HEK293 (cell line): ENCODE measurements around the gene USP46.
A peak's percentile ranks its signal among the peaks of the same experiment; 100 is the strongest.

Experiments used
- CTCF ChIA-PET: fragments of 350-600 bp; formaldehyde crosslinking; extraction: SDS; loops from one replicate; lab custom pipeline; 2021; ENCODE audit warnings: antibody characterized with exemption; lab: Yijun Ruan, JAX
- POLR2A ChIA-PET: fragments of 300-600 bp; formaldehyde crosslinking; extraction: SDS; loops from one replicate; lab custom pipeline; 2020; ENCODE audit warnings: antibody characterized with exemption, inconsistent platforms; lab: Yijun Ruan, JAX
- H3K27ac ChIP-seq: fragments of 200-500 bp; sonication (Bioruptor generic); 2 replicates; pipeline ENCODE4 v1.5.1; 2014; ENCODE audit warnings: low read depth, low read length, control low read depth, inconsistent platforms; ENCODE audit errors: extremely low read depth
- H3K36me3 ChIP-seq, 2 experiments: fragments of 200-500 bp in 1 of 2; sonication (Bioruptor generic) in 1 of 2; 1 replicate in 1 of 2; 2 replicates in 1 of 2; pipeline ENCODE4 v1.5.1; 2014 to 2017; ENCODE audit warnings: inconsistent platforms in 2 of 2, low read length in 2 of 2; ENCODE audit not compliant: control insufficient read depth in 2 of 2, insufficient read depth in 1 of 2
- H3K4me1 ChIP-seq: fragments of 200-500 bp; sonication (Bioruptor generic); 2 replicates; pipeline ENCODE4 v1.5.1; 2014; ENCODE audit warnings: mild to moderate bottlenecking, low read length, inconsistent platforms; ENCODE audit not compliant: control insufficient read depth, insufficient read depth
- H3K4me3 ChIP-seq: 2 replicates; pipeline ENCODE4 v1.5.1; 2011; ENCODE audit warnings: low read depth, mild to moderate bottlenecking, control low read depth, low read length, moderate library complexity
- H3K9me3 ChIP-seq: fragments of 200-500 bp; sonication (Bioruptor generic); 2 replicates; pipeline ENCODE4 v1.5.1; 2014; ENCODE audit warnings: low read depth, low read length, inconsistent platforms; ENCODE audit not compliant: control insufficient read depth, insufficient read depth
- BCL6B ChIP-seq: fragments of 450-650 bp; formaldehyde crosslinking; IDR thresholded peaks from 2 replicates; pipeline ENCODE4 v1.5.1; 2017; ENCODE audit warnings: missing biosample characterization, missing genetic modification characterization
- TRIM28 ChIP-seq: IDR thresholded peaks from 2 replicates; pipeline ENCODE4 v1.6.1; 2011; ENCODE audit warnings: low read length, control low read depth, borderline replicate concordance
- ZBTB1 ChIP-seq: fragments of 450-650 bp; formaldehyde crosslinking; IDR thresholded peaks from 2 replicates; pipeline ENCODE4 v1.5.1; 2016; ENCODE audit warnings: missing biosample characterization, missing genetic modification characterization
- ZBTB8A ChIP-seq: fragments of 450-650 bp; formaldehyde crosslinking; IDR thresholded peaks from 2 replicates; pipeline ENCODE4 v1.5.1; 2016; ENCODE audit warnings: missing biosample characterization, missing genetic modification characterization
- ZFHX2 ChIP-seq: fragments of 450-650 bp; formaldehyde crosslinking; conservative IDR thresholded peaks from 2 replicates; pipeline ENCODE4 v1.5.1; 2016; ENCODE audit warnings: missing biosample characterization, missing genetic modification characterization
- ZFP69B ChIP-seq: fragments of 450-650 bp; formaldehyde crosslinking; IDR thresholded peaks from 2 replicates; pipeline ENCODE4 v1.5.1; 2016; ENCODE audit warnings: missing biosample characterization, missing genetic modification characterization
- ZNF140 ChIP-seq: fragments of 450-650 bp; formaldehyde crosslinking; IDR thresholded peaks from 2 replicates; pipeline ENCODE4 v1.5.1; 2016; ENCODE audit warnings: missing biosample characterization, missing genetic modification characterization
- ZNF16 ChIP-seq: fragments of 450-650 bp; formaldehyde crosslinking; IDR thresholded peaks from 2 replicates; pipeline ENCODE4 v1.5.1; 2016; ENCODE audit warnings: low read depth, missing biosample characterization, missing genetic modification characterization
- ZNF394 ChIP-seq: fragments of 450-650 bp; formaldehyde crosslinking; IDR thresholded peaks from 2 replicates; pipeline ENCODE4 v1.5.1; 2016; ENCODE audit warnings: missing biosample characterization, missing genetic modification characterization, mild to moderate bottlenecking, moderate library complexity, borderline replicate concordance
- ZNF398 ChIP-seq: fragments of 450-650 bp; formaldehyde crosslinking; IDR thresholded peaks from 2 replicates; pipeline ENCODE4 v1.5.1; 2017; ENCODE audit warnings: missing biosample characterization, missing genetic modification characterization
- ZNF623 ChIP-seq: fragments of 450-650 bp; formaldehyde crosslinking; IDR thresholded peaks from 2 replicates; pipeline ENCODE4 v1.5.1; 2016; ENCODE audit warnings: missing biosample characterization, missing genetic modification characterization
- ZNF654 ChIP-seq: fragments of 450-650 bp; formaldehyde crosslinking; IDR thresholded peaks from 2 replicates; pipeline ENCODE4 v1.5.1; 2016; ENCODE audit warnings: low read depth, missing biosample characterization, missing genetic modification characterization
- ZNF747 ChIP-seq: fragments of 450-650 bp; formaldehyde crosslinking; IDR thresholded peaks from 2 replicates; pipeline ENCODE4 v1.5.1; 2016; ENCODE audit warnings: missing biosample characterization, missing genetic modification characterization

USP46 gene

GRCh38 chr4:52625216-52625615, 33.9 kb downstream of the USP46 start:
- POLR2A ChIA-PET, result no interaction called here

GRCh38 chr4:52622564-52622963, 36.5 kb downstream of the USP46 start:
- TF ChIP-seq ZBTB1 (tag by site-specific recombination) (no peak), ZNF623 (tag by site-specific recombination) (peak; percentile 41; the same call in 1 of the 2 replicates)
- POLR2A ChIA-PET, result no interaction called here
- H3K4me1 ChIP-seq, result peaks cover 2% of the 10 kb centered on the region; the same call in 1 of the 2 replicates
- CTCF ChIA-PET, result no interaction called here
- no peak overlapping the region for H3K4me3 ChIP-seq
- no peaks in the 10 kb centered on the region for H3K9me3 ChIP-seq
- H3K27ac ChIP-seq, result no peak overlapping the region
- peaks cover 0 to 16% of the 10 kb centered on the region in 2 experiments; a peak in 1 of 3 replicates for H3K36me3 ChIP-seq

More at GRCh38 chr4:52625216-52625615, 33.9 kb downstream of the USP46 start:
- peaks cover 0 to 26% of the 10 kb centered on the region in 2 experiments; a peak in 1 of 3 replicates for H3K36me3 ChIP-seq
- H3K4me1 ChIP-seq, result no peaks in the 10 kb centered on the region
- H3K9me3 ChIP-seq, result no peaks in the 10 kb centered on the region
- no peak overlapping the region for H3K4me3 ChIP-seq
- no peak overlapping the region for H3K27ac ChIP-seq
- TF ChIP-seq ZNF394 (tag by site-specific recombination), result no peak
- no peak for TF ChIP-seq ZFP69B (tag by site-specific recombination)
- TF ChIP-seq ZNF654 (tag by site-specific recombination), result no peak
- TF ChIP-seq ZNF16 (tag by site-specific recombination), result no peak
- no peak for TF ChIP-seq ZFHX2 (tag by site-specific recombination)
- TF ChIP-seq ZNF747 (tag by site-specific recombination), result no peak
- TF ChIP-seq ZNF398 (tag by site-specific recombination), result no peak
- CTCF ChIA-PET, result no interaction called here

GRCh38 chr4:52621567-52621966, 37.5 kb downstream of the USP46 start:
- CTCF ChIA-PET, result interaction anchor here (0.5 kb wide), 1 partner anchor 989 kb away, joined by 3 read pairs; no protein-coding TSS in a partner anchor
- no peak for TF ChIP-seq TRIM28
- TF ChIP-seq ZNF140, result peak; percentile 93
- Histone ChIP-seq H3K4me1 (peaks cover 2% of the 10 kb centered on the region; the same call in 1 of the 2 replicates), H3K27ac (no peak overlapping the region), H3K9me3 (no peaks in the 10 kb centered on the region), H3K4me3 (no peak overlapping the region), H3K36me3 (peaks cover 0 to 16% of the 10 kb centered on the region in 2 experiments; a peak in 1 of 3 replicates)
- POLR2A ChIA-PET, result no interaction called here

GRCh38 chr4:52619591-52619931, 39.5 kb downstream of the USP46 start:
- Histone ChIP-seq H3K27ac (no peak overlapping the region), H3K9me3 (no peaks in the 10 kb centered on the region), H3K4me1 (peaks cover 2% of the 10 kb centered on the region; the same call in 1 of the 2 replicates), H3K4me3 (no peak overlapping the region), H3K36me3 (peaks cover 0 to 1% of the 10 kb centered on the region in 2 experiments; a peak in 1 of 3 replicates)
- peak; percentile 72; the same call in 1 of the 2 replicates for TF ChIP-seq BCL6B (tag by site-specific recombination)
- no peak for TF ChIP-seq ZBTB8A (tag by site-specific recombination)
- ChIA-PET POLR2A (no interaction called here), CTCF (interaction anchor here (0.6 kb wide), 1 partner anchor 1714 kb away, joined by 4 read pairs; no protein-coding TSS in a partner anchor)
